Thoracic aorta (tissue), 2 donors: Measurements from ENCODE around the gene FAM83E. TPM values are rescaled to one million over a fixed set of nuclear protein-coding genes. Genes with fewer than 3 reads are reported as not detected.

ENCODE experiments used
- ATAC-seq: fragments of 150-250 bp; one replicate; pipeline ENCODE4 v1.8.0; 2017; ENCODE audit warnings: low read depth; ENCODE audit not compliant: insufficient number of reproducible peaks, low FRiP score
- DNase-seq: peaks from one replicate; pipeline ENCODE4 v3.0.0-alpha.2; 2020; ENCODE audit warnings: low spot score
- H3K27ac ChIP-seq, 2 donors: fragments of 200-600 bp; sonication (generic); 1 replicate in 1 of 2; 2 replicates in 1 of 2; pipeline ENCODE4 v1.5.1; 2016; ENCODE audit warnings: mild to moderate bottlenecking in 2 of 2, moderate library complexity in 2 of 2
- H3K27me3 ChIP-seq: fragments of 200-600 bp; sonication (generic); replicated peaks from 2 replicates; pipeline ENCODE4 v1.6.0; 2016; ENCODE audit warnings: mild to moderate bottlenecking; ENCODE audit not compliant: insufficient read depth
- H3K36me3 ChIP-seq: fragments of 200-600 bp; sonication (generic); one replicate; pipeline ENCODE4 v1.5.1; 2016
- H3K4me1 ChIP-seq, 2 donors: fragments of 200-600 bp; sonication (generic); 1 replicate in 1 of 2; 2 replicates in 1 of 2; pipeline versions ENCODE4 v1.5.1 to v1.6.0; 2016; ENCODE audit warnings: low read depth in 2 of 2, mild to moderate bottlenecking in 1 of 2; ENCODE audit not compliant: control insufficient read depth in 1 of 2
- H3K4me3 ChIP-seq: fragments of 200-600 bp; sonication (generic); 2 replicates; pipeline ENCODE4 v1.5.1; 2016; ENCODE audit warnings: mild to moderate bottlenecking
- H3K9me3 ChIP-seq: fragments of 200-600 bp; sonication (generic); 2 replicates; pipeline ENCODE4 v1.5.1; 2016
- CTCF ChIP-seq: fragments of 200-600 bp; sonication (generic); IDR thresholded peaks from one replicate; pipeline ENCODE4 v1.5.1; 2019; ENCODE audit warnings: antibody characterized with exemption
- total RNA-seq, 2 donors: library from RNA; depleted of rRNA; stranded (reverse); fragments of >200 nt; gene quantifications; one replicate each; pipeline versions ENCODE4 v1.1.0 to v1.2.3, GENCODE V29; 2016

FAM83E gene
- total RNA-seq, 2 donors from 2014 or later = 2.0 TPM; not detected in 1

DNA sequence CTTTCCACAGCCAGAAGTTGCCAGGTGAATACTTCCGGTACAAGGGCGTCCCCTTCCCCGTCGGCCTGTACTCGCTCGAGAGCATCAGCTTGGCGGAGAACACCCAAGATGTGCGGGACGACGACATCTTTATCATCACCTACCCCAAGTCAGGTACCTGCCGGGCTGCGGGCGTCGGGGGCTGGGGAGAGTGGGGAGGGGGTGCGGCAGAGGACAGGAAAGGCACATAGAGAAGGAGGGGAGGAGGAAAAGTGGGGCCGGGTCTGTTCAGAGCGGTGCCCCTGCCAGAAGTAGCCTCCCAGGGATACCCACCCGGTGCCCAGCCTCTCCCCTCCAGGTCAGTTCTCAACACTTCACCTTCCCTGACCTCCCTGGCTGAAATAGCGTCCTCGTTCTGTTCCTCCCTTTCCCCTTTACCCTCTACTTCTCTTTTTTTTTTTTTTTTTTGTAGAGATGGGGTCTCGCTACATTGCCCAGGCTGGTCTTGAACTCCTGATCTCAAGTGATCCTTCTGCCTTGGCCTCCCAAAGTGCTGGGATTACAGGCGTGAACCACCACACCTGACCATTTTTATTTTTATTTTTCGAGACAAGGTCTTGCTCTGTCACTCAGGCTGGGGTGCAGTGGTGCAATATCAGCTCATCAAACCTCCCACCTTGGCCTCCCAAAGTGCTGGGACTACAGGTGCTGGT is 38.8 kb downstream of the FAM83E start:
- DNase-seq = no peak
- no peak for ATAC-seq
- no peaks in the 10 kb centered on the region for H3K9me3 ChIP-seq
- H3K27ac ChIP-seq = no peak overlapping the region
- no peaks in the 10 kb centered on the region for H3K27me3 ChIP-seq
- no peaks in the 10 kb centered on the region for H3K36me3 ChIP-seq
- no peak for TF ChIP-seq CTCF
- H3K4me3 ChIP-seq = no peak overlapping the region
- H3K4me1 ChIP-seq = no peaks in the 10 kb centered on the region

- DNase-seq = no peak
Measured at GRCh38 chr19:48573163-48573505, 41.7 kb downstream of the FAM83E start.

DNA sequence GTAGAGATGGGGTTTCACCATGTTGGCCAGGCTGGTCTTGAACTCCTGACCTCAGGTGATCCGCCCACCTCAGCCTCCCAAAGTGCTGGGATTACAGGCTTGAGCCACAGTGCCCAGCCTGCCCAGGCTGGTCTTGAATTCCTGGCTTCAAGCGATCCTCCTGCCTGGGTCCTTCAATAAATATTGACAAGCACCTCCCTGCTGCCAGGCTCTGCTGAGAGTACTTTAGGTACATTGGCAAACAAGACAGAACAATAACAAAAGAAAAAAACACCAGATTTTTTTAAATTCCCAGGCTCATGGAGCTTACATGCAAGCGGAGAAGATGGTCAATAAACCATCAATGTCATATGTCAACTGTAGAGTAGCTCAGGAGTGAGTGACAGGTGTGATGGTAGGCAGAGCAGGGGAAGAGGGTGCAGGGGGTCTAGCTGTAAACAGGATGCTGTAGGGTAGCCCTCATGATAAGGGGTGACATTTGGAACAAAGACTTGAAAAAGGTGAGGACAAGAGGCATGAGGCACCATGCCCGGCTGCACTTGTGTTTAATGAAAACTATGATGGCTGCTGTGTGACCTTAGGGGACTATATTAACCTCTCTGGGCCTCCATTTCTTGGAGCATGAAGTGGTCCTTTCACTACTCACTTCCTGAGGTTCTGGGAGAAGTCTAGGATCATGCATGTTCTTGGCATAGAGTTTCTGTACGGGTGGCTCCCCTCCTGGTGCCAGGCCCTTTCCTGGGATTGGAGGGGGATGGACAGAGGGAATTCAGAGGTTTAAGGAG is 43.3 kb downstream of the FAM83E start:
- H3K4me3 ChIP-seq = no peak overlapping the region

More at GRCh38 chr19:48573163-48573505, 41.7 kb downstream of the FAM83E start:
- Histone ChIP-seq H3K9me3 (no peaks in the 10 kb centered on the region), H3K27me3 (no peaks in the 10 kb centered on the region), H3K27ac (no peak overlapping the region), H3K4me3 (no peak overlapping the region), H3K36me3 (no peaks in the 10 kb centered on the region), H3K4me1 (peaks cover 0 to 9% of the 10 kb centered on the region in 2 donors)
- TF ChIP-seq CTCF = no peak
- no peak for ATAC-seq

DNA sequence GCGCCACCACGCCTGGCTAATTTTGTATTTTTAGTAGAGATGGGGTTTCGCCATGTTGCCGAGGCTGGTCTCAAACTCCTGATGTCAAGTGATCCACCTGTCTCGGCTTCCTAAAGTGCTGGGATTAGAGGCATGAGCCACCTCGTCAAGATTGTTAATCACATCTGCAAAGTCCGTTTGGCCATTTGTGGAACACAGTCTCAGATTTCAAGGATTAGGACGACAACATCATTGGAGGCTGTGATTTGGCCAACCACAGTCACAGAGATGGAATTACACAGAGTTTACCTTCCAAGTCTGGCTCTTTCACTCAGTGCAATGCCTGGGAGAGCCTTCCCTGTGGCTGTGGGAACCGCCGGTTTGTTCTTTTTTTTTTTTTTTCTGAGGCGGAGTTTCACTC is 45.1 kb downstream of the FAM83E start:
- no peak for DNase-seq
- no peaks in the 10 kb centered on the region for H3K9me3 ChIP-seq

More for the DNA sequence above, 43.3 kb downstream of the FAM83E start:
- ATAC-seq (no peak), DNase-seq (no peak)
- TF ChIP-seq CTCF = no peak
- Histone ChIP-seq H3K27ac (no peak overlapping the region), H3K36me3 (no peaks in the 10 kb centered on the region), H3K9me3 (no peaks in the 10 kb centered on the region), H3K4me1 (peaks cover 0 to 20% of the 10 kb centered on the region in 2 donors), H3K27me3 (no peaks in the 10 kb centered on the region)

More for the DNA sequence above, 45.1 kb downstream of the FAM83E start:
- no peak for ATAC-seq
- H3K27me3 ChIP-seq = no peaks in the 10 kb centered on the region
- H3K27ac ChIP-seq = no peak overlapping the region
- H3K36me3 ChIP-seq = no peaks in the 10 kb centered on the region
- TF ChIP-seq CTCF = no peak
- H3K4me3 ChIP-seq = no peak overlapping the region
- H3K4me1 ChIP-seq = peaks cover 0 to 20% of the 10 kb centered on the region in 2 donors
